Medulla oblongata (tissue), 1 donor: ENCODE measurements around the gene SIDT2.
"Not testable (repeated sequence)": the region's sequence is repeated elsewhere in the genome, so short reads cannot be mapped to it uniquely, and the experiment has no call there.

Experiments
- DNase-seq: peaks from one replicate; pipeline ENCODE4 v3.0.0-alpha.2; 2015; ENCODE audit errors: extremely low spot score

Gene SIDT2

DNA sequence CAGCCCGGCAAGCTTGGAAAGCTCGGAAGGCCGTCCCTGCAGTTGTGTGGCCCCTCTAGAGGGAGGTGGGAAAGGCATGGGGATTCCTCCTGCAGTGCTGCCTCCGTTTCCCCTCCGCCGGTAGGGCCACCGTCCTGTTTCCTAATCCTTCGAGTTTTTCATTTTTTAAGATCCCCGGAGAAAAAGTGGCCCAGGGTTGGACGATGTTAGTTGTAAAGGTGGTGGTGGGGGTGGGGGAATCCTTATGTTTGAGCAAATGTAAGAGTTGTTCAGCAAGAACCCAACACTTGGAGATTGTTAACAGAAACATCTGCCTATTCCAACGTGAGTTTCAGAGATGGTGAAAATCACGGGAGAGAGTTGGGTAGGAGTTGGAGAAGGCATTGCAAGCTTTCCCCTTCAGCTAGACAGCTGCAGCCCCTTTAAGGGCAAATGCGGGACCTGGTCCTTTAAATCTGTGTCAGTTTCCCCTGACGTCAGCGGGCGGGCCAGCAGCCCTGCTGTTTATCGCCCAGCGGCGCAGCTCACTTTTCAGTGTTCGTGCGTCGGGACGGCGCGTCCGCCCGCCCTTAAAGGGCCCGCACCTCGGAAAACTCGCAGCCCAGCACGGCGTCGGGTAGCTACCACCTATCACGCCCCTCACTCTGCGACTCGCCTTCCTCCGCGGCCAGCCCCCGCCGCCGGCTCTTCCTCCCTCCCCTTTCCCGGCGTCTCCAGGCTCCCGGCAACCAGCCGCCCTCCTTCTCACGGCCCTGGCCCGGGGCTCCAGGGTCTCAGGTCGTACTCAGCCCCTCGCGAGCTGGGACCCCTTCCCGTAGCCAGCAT lies at the start of gene SIDT2:
Gene SIDT2, plus strand, starts transcription at position 534 of the 825 bp plus-strand sequence. CDS start 521 bp downstream, outside the sequence.
- DNase-seq = peak; percentile 96

DNA sequence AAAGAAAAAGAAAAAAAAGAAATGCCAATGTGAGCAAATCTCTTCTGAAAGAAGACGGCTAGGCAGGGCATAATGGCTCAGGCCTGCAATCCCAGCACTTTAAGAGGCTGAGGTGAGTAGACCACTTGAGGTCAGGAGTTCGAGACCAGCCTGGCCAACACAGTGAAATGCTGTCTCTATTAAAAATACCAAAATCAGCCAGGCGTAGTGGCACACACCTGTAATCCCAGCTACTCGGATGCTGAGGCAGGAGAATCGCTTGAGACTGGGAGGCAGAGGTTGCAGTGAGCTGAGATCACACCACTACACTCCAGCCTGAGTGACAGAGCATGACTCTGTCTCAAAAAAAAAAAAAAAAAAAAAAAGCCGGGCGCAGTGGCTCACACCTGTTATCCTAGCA lies 48.1 kb upstream of the SIDT2 start:
- not testable (repeated sequence) for DNase-seq

DNA sequence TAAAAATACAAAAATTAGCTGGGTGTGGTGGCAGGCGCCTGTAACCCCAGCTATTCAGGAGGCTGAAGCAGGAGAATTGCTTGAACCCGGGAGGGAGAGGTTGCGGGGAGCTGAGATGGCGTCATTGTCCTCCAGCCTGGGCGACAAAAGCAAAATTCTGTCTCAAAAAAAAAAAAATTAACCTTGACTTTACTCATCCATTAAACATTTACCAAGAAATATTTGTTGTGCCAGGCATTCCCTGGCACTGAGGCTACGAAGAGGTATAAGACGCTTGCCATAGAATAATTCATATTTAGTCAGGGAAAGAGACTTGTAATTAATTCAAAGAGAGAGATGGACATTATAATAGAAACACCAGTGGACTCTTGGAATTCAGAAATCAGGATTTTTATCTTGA lies 47.7 kb upstream of the SIDT2 start:
- no peak for DNase-seq

DNA sequence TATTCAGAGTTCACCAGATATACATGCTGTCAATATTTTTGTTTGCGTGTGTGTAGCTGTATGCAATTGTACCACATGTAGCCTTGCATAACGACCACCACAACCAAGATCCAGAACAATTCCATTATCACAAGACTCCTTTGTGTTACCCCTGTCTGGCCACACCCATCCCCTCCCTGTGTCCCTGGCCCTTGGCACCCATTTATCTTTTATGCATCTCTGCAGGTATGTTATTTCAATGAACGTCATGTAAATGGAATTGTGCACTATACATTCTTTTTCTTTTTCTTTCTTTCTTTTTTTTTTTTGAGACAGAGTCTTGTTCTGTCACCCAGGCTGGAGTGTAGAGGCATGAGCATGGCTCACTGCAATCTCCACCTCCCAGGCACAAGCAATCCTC lies 44.1 kb upstream of the SIDT2 start:
- no peak for DNase-seq

DNA sequence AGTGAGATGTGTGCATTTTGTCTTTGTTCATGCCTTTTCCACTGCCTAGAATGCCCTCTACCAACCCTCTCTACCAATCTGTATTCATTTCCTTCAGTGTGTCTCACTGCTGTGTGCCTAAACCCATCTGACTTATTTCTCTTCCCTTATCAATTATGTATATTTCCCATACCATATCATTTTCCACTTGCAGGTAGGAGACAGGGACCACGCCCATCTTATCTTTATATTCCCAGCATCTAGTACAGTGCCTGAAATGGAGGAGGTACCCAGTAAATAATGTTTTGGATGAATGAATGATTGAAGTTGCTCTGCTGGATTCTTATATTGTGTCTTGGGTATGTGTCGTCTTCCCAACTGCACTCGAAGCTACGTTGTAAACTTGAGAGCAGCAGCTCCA lies 43.6 kb upstream of the SIDT2 start:
- not testable (repeated sequence) for DNase-seq

DNA sequence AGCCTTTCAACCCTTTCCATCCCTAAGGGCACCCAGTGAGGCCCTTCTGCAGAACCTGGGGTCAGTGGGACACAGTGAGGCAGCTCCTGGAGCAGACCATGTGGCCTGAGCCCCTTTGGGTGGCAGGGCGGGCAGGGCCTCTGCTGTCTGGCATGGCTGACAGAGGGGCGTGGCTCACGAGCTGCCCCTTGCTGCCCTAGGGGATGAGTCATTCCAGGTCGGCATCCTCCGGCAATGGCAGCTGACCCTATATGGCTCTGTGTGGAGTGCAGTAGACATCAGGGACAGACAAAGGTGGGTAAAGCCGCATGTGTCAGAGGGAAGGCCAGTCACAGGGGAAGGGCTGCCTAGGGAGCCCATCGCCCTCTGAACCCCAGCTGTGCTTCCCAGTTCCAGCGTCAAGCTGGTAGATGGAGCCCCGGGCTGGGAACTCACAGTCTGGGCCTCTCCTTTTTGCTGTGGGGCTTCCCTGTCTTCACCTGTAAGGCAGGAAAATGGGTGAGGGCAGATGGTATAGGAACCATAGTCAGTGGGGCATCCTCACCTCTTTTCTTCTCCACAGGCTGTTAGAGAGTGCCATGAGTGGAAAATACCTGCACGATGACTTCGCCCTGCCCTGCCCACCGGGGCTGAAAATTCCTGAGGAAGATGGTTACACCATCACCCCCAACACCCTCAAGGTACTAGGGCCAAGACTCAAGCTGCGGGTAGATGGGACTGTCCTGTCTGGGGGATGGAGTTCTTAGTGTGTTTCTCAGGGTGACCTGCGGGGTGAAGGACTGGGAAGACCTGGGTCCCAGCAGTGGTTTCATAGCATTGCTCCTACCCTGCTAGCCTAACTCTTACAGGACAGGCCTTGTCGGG lies 41.1 kb upstream of the SIDT2 start:
- not testable (repeated sequence) for DNase-seq

DNA sequence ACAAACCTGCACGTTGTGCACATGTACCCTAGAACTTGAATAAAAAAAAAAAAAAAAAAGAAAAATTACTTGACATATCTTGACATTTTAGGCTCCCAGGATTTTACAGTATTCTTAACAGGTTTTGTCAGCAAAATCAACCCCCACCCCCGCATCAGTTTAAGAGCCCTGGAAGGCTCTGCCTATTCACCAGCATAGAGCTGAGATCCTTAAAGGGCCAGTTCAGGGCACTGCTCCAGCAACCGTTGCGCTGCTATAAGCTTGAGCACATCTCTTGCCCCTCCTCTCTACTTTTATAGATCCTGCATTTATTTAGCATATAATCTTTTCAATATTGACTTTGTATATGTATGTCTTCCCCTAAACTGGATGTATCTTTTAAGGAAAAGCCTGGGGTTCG lies 35.2 kb upstream of the SIDT2 start:
- peak; percentile 36 for DNase-seq

DNA sequence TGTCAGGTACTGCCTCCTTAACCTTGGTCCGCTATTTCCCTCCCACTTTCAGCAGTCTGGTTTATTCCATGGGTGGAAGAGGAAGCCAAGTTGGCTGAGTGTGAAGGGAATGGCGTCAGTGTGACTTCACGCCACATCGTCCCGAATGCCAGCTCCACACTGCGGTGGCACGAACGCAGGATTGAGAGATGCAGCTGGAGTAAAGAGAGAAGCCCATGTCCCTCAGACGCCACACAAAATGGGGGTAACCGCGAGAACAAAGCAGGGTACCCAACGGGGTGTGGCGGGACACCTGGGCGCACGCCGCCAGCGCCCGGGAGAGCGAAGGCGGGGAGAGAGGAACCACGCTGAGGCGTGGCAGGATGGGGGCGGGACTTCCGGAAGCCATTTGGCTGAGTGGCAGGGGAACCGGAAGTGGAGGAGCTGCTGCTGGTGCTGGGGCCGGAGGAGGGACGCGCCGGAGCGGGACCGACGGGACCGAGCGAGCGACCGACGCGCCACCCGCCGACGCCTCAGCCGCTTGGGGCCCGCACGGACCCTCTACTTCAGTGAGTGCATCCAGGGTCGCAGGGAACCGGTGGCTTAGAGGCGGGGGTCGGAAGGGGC lies 34.6 kb upstream of the SIDT2 start, which contains the start of gene PAFAH1B2:
Gene PAFAH1B2, plus strand, starts transcription at position 417 of the 606 bp plus-strand sequence. CDS start 8,161 bp downstream, outside the sequence.
- peak; percentile 96 for DNase-seq

DNA sequence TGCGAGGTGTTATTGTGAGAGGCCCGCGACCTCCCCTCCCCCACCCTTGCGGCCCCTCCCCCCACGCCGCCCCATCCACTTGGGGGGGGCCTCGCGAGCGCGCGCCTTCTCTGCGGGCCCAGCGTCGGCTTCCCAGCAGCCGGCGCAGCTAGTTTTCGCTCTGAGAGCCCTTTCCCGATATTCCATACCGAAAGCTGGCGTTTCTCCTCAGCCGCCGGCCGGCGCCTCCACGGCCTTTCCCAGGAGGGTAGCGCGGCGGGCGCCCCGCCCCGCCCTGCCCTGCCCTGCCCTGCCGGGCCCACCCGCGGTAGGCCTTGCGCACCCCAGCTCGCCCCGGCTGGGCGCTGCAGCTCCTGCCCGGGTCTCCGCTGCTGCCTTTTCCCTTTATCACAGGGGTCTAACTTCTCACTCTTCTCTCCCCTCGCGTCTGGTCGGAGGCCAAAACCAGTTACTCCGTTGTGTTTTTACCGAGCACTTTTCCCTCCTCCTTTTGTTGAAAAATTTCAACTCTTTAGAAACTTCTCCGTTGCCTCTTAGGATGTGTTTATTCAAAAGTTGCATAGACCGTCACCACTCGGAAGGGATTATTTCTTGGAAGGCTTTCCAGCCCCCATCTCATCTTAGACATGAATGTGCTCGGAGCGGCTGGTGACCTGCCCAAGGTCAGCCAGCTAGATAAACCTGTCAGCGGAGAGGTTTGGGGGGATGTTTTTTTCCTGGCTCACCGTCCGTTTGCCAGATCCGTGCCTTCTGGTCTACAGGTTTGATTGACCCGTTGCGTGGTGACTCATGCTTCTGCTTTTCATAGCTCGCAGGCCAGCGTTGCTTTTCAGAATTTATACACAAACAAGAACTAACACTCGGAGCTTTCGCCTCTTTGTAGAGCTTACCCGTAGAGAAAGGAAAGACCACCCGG lies 33.8 kb upstream of the SIDT2 start:
- peak; percentile 50 for DNase-seq

DNA sequence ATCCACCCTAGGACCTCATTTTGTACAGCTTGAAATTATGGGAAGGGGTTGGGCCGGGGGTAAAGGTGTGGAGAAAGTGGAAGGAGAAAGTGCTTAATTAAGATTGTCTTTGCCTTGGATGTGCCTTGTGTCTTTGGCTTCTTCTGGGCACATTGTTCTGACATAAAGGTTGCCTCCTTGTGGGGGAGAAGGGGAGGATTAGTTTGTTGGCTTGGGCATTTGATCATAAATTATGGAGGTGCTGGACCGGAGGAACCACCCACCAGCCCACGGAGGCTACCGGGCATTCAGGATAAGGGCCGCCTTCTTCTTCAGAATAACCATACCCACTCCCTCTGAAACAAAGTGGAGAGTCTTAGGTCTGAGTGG lies 33.2 kb upstream of the SIDT2 start:
- no peak for DNase-seq

DNA sequence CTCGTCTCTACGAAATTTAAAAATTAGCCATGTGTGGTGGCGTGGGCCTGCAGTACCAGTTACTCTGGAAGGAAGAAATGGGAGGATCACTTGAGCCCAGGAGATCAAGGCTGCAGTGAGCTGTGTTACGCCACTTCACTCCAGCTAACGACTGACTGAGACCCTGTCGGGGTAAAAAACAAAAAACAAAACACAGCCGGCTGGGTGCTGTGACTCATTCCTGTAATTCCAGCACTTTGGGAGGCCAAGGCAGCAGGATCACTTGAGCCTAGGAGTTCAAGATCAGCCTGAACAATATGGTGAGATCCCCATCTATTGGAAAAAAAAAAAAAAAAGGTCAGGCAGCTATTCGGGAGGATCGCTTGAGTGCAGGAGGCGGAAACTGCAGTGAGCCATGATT lies 32.0 kb upstream of the SIDT2 start:
- DNase-seq = no peak

DNA sequence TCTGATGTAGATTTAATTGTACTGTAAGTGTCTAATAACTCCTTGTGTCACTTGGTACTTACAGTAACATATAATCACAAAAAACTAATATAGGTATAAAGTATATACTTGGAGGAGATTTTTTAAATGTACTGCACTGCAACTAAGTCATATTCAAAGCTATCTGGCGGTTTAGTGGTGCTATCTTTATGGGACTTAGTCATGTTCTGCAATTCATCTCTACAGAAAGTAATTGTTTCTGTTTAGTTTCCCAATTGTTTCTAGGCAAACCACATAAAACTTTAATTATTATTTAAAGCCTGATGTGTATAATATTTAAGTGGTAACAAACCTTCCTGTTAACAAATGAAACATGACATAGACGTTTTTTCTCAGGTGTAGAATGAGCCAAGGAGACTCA lies 26.5 kb upstream of the SIDT2 start:
- DNase-seq = no peak

DNA sequence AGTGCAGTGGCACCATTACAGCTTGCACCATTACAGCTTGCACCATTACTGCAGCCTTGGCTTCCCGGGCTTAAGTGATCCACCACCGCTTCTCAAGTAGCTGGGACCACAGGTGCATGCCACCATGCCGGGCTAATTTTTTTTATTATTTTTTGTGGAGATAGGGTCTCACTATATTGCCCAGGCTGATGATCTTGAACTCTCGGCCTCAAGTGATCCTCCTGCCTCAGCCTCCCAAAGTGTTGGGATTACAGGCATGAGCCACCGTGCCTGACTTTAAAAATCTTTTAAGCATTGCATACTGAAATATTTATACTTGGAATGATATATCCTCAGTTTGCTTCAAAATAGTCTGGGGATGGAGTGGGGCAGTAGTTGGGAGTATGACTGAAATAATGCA lies 24.1 kb upstream of the SIDT2 start:
- no peak for DNase-seq

DNA sequence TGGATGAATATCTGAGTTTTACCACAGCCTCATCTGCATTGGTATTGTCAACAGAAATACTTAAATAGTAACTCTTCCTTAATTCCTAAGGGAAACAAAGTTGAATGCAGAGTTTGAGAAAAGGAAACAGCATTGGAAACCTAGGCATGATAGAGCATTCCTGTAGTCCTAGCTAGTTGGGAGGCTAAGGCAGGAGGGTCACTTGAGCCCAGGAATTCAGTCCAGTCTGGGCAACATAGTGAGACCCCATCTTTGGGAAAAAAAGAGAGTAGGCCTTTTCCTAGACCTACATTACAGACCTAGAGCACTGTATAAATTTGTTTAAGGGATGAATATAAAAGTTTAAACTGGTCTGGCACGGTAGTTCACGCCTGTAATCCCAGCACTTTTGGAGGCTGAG lies 21.0 kb upstream of the SIDT2 start:
- no peak for DNase-seq

DNA sequence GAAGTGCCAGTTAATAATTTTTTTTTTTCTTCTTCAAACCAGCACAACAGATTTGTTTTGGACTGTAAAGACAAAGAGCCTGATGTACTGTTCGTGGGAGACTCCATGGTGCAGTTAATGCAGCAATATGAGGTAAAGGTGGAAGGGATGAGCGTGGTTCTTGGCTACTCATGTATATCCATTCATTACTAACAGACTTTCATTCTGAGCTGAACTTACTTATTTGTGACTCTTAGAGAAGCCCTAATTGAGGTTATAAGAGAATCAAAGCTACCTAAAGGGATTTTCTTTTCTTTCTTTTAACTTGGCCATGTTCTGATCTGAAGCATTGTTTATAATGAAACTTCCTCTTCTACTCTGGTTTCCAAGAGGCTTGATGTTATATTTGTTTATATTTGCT lies 18.7 kb upstream of the SIDT2 start:
- DNase-seq = no peak

DNA sequence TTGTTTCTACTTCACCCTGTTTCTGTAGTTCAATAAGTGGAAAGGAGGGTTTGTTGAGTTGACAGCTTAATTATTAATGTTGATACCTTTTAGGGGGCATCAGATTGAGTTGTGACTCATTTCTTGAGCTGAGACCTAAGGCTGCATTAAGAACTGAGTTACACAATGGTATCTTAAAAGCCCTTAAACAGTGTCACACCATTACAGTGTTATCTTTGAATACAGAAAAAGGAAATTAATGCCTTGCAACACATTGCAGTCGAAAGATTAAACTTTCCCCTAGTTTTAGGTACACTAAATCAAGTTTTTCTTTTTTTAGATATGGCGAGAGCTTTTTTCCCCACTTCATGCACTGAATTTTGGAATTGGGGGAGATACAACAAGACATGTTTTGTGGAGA lies 17.7 kb upstream of the SIDT2 start:
- DNase-seq = no peak

DNA sequence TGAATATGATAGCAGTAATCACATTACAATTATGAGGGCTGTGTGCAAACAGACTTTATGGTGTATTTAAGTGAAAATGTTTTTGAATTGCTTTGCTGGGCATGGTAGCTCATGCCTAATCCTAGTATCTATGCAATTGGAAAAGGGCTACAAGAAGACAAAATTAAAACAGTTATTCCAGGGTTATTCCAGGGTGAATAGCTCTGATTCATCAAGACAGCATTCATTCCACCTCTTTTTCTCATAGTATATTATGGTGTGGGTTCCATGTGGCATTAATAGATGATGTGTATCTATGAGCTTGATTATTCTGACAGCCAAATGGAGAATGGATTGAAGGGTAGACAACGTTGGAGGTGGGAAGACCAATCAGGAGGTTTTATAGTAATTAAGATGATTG lies 12.1 kb upstream of the SIDT2 start:
- no peak for DNase-seq

DNA sequence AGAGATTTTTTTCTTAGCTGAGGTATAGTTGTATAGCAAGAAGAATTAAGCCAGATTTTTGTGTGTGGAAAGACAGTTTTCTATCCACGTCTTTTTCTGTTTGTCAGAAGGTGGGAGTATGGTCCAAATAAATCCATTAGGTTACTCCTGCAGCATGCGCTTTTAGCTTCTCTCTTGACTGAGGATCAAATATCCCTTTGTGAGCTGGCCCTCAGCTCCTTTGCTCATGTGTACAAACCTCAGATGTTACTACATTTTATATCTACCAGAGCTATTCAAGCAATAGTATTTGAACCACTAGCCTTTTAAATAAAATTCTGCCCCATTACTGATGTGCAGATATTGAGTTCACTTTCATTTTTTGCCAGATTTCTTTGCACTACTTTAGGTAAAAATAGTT lies 8.8 kb upstream of the SIDT2 start:
- no peak for DNase-seq

DNA sequence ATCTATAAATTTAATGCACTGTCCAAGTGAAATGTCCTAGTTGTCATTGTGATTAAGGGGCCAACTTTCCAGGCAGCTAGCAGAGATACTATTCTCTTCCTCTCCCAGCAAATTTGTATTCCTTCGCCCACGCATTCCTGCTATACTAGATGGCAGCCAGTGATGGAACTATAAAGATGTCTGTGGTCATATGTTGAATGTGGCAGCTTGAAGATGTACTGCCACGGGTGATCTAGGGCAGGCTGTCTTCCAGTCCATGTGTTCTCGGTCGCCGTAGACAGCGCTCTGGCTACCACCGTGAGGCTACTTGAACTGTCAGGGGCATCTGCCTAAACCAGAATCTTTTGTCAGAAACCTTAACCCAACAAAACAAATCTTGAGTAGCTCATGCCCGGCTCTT lies 8.3 kb upstream of the SIDT2 start:
- DNase-seq = no peak

DNA sequence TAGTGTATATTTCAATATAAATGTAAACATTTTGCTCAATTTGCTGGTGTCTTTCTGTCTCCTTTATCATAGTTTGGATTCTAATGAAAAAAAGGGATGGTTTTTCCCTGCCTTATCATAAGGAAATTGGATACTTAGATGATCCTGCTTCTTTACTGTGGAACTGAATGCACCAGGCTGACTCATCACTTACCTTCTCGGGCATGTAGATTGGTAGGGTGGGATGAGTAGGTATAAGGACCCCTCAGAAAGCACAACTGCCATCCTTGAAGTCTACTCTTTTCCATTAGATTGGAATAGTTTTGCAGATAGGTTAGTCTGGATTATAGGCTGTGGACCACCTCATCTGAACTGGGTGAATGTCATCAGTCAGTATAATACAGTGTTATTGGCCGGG lies 7.5 kb upstream of the SIDT2 start:
- no peak for DNase-seq

DNA sequence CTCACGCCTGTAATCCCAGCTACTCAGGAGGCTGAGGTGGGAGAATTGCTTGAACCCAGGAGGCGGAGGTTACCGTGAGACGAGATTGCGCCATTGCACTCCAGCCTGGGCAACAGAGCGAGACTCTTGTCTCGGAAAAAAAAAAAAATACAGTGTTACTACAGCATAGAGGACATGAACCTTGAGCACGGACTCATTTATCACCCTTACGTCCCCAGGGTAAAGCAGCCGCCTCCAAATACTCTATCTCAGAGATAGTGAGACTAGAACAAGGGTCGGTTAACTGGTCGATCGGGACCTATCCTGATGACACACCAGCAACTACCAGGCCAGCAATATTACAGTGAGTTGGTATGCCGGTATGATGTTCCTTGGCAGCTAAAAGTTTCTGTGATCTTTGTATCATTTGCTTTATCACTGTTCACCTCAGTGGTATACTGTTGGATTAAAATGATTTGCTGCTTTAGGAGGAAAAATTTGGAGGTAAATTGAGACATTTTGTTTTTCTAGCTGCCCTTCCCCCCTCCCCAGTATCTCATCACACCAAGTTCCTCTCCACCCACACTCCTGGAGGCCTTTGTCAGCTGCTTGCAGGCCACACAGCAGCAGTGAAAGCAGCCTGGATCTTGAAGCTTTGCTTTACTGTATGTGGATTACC lies 7.0 kb upstream of the SIDT2 start:
- peak; percentile 54 for DNase-seq
